Stimulated activated CD4-positive, alpha-beta T cell treated with anti-CD3 and anti-CD28 coated beads, Interleukin-12 subunit alpha, Interleukin-12 subunit beta, amount 100 ng/mL, for 4 hours (primary cell): ENCODE measurements around the gene TNS4.

Experiments
- DNase-seq: peaks from one replicate; pipeline ENCODE4 v3.0.0-alpha.2; 2020

Gene TNS4

GRCh38 chr17:40431231-40431602, 70.2 kb downstream of the TNS4 start:
- DNase-seq = no peak

- no peak for DNase-seq
Measured at GRCh38 chr17:40430272-40431230, 70.9 kb downstream of the TNS4 start.

- no peak for DNase-seq
Measured at GRCh38 chr17:40427002-40427491, 74.4 kb downstream of the TNS4 start.
